T follicular helper cell (primary cell): Measurements from ENCODE around the gene PPM1L.
"Not testable (repeated sequence)": the region's sequence is repeated elsewhere in the genome, so short reads cannot be mapped to it uniquely, and the experiment has no call there.

Experiments
- DNase-seq: peaks from one replicate; pipeline ENCODE4 v3.0.0-alpha.2; 2020; ENCODE audit warnings: low read depth

Gene PPM1L

GRCh38 chr3:160931474-160931873 lies 175.4 kb downstream of the PPM1L start:
- DNase-seq: no peak

GRCh38 chr3:160935413-160936095 lies 179.5 kb downstream of the PPM1L start:
- no peak for DNase-seq

- DNase-seq: peak; percentile 45
These were observed 186.0 kb downstream of the PPM1L start for GRCh38 chr3:160941885-160942494.

- no peak for DNase-seq
These were observed 188.0 kb downstream of the PPM1L start for GRCh38 chr3:160943996-160944395.

GRCh38 chr3:160945336-160945735 lies 189.3 kb downstream of the PPM1L start:
- no peak for DNase-seq

- no peak for DNase-seq
These were observed 192.2 kb downstream of the PPM1L start for GRCh38 chr3:160948273-160948672.

- DNase-seq: no peak
These were observed 193.4 kb downstream of the PPM1L start for GRCh38 chr3:160949460-160949859.

- no peak for DNase-seq
These were observed 194.5 kb downstream of the PPM1L start for GRCh38 chr3:160950542-160950941.

GRCh38 chr3:160950954-160951353 lies 194.9 kb downstream of the PPM1L start:
- no peak for DNase-seq

- no peak for DNase-seq
These were observed 195.8 kb downstream of the PPM1L start for GRCh38 chr3:160951642-160952487.

GRCh38 chr3:160953686-160954085 lies 197.7 kb downstream of the PPM1L start:
- DNase-seq: no peak

GRCh38 chr3:160956785-160957184 lies 200.8 kb downstream of the PPM1L start:
- DNase-seq: no peak

- no peak for DNase-seq
These were observed 204.5 kb downstream of the PPM1L start for GRCh38 chr3:160960568-160960967.

- DNase-seq: no peak
These were observed 207.9 kb downstream of the PPM1L start for GRCh38 chr3:160963949-160964348.

GRCh38 chr3:160968761-160969160 lies 212.7 kb downstream of the PPM1L start:
- DNase-seq: no peak

- DNase-seq: no peak
These were observed 217.2 kb downstream of the PPM1L start for GRCh38 chr3:160973067-160973809.

GRCh38 chr3:160977773-160978172 lies 221.7 kb downstream of the PPM1L start:
- no peak for DNase-seq

- DNase-seq: no peak
These were observed 224.7 kb downstream of the PPM1L start for GRCh38 chr3:160980740-160981139.

- no peak for DNase-seq
These were observed 225.3 kb downstream of the PPM1L start for GRCh38 chr3:160981217-160981938.

GRCh38 chr3:160982491-160982890 lies 226.5 kb downstream of the PPM1L start:
- DNase-seq: no peak

GRCh38 chr3:160983900-160984299 lies 227.9 kb downstream of the PPM1L start:
- DNase-seq: not testable (repeated sequence)
